ENCODE data around the gene NR3C2.

Gene NR3C2

GRCh38 chr4:148081745-148082144 lies 360.5 kb downstream of the NR3C2 start:
- H3K4me3 ChIP-seq (replicated peaks in 1 of 2; ENCODE audit: low read depth in 2 of 2, low read length in 2 of 2) = no peak overlapping the region

GRCh38 chr4:148081267-148081666 lies 360.9 kb downstream of the NR3C2 start:
- no peak for TF ChIP-seq CTCF (IDR thresholded peaks at IDR 0.05; ENCODE audit: low read depth, low read length)
- no peak for DNase-seq (ENCODE audit: low read depth in 2 of 2)
- no peak overlapping the region for H3K4me3 ChIP-seq (replicated peaks in 1 of 2; ENCODE audit: low read depth in 2 of 2, low read length in 2 of 2)

More at GRCh38 chr4:148081745-148082144, 360.5 kb downstream of the NR3C2 start:
- DNase-seq (ENCODE audit: low read depth in 2 of 2) = no peak
- no peak for TF ChIP-seq CTCF (IDR thresholded peaks at IDR 0.05; ENCODE audit: low read depth, low read length)

- H3K4me3 ChIP-seq (replicated peaks in 1 of 2; ENCODE audit: low read depth in 2 of 2, low read length in 2 of 2) = no peak overlapping the region
- no peak for DNase-seq (ENCODE audit: low read depth in 2 of 2)
- no peak for TF ChIP-seq CTCF (IDR thresholded peaks at IDR 0.05; ENCODE audit: low read depth, low read length)
Observed at GRCh38 chr4:148079961-148080360, 362.3 kb downstream of the NR3C2 start.

- no peak for DNase-seq (ENCODE audit: low read depth in 2 of 2)
- no peak overlapping the region for H3K4me3 ChIP-seq (replicated peaks in 1 of 2; ENCODE audit: low read depth in 2 of 2, low read length in 2 of 2)
- TF ChIP-seq CTCF (IDR thresholded peaks at IDR 0.05; ENCODE audit: low read depth, low read length) = no peak
Observed at GRCh38 chr4:148078061-148078460, 364.2 kb downstream of the NR3C2 start.

- TF ChIP-seq CTCF (IDR thresholded peaks at IDR 0.05; ENCODE audit: low read depth, low read length) = no peak
- no peak overlapping the region for H3K4me3 ChIP-seq (replicated peaks in 1 of 2; ENCODE audit: low read depth in 2 of 2, low read length in 2 of 2)
- DNase-seq (ENCODE audit: low read depth in 2 of 2) = no peak
Observed at GRCh38 chr4:148077581-148077980, 364.6 kb downstream of the NR3C2 start.

GRCh38 chr4:148076964-148077363 lies 365.2 kb downstream of the NR3C2 start:
- TF ChIP-seq CTCF (IDR thresholded peaks at IDR 0.05; ENCODE audit: low read depth, low read length) = no peak
- no peak overlapping the region for H3K4me3 ChIP-seq (replicated peaks in 1 of 2; ENCODE audit: low read depth in 2 of 2, low read length in 2 of 2)
- DNase-seq (ENCODE audit: low read depth in 2 of 2) = peak in 1 of 2 donors; percentile 11

GRCh38 chr4:148075438-148075837 lies 366.8 kb downstream of the NR3C2 start:
- no peak overlapping the region for H3K4me3 ChIP-seq (replicated peaks in 1 of 2; ENCODE audit: low read depth in 2 of 2, low read length in 2 of 2)
- DNase-seq (ENCODE audit: low read depth in 2 of 2) = no peak
- TF ChIP-seq CTCF (IDR thresholded peaks at IDR 0.05; ENCODE audit: low read depth, low read length) = no peak
